ENCODE results near the gene TCOF1.

TCOF1 gene

GRCh38 chr5:150364004-150364403 lies 6.5 kb downstream of the TCOF1 start:
- TF ChIP-seq TOX (CRISPR knock-in tag; IDR thresholded peaks at IDR 0.05; ENCODE audit: borderline replicate concordance) (no peak), ZFP3 (CRISPR knock-in tag; IDR thresholded peaks at IDR 0.05) (no peak), ZNF565 (CRISPR knock-in tag; conservative IDR thresholded peaks at IDR 0.05; ENCODE audit: low read depth) (no peak), CSRNP3 (CRISPR knock-in tag; IDR thresholded peaks at IDR 0.05) (no peak), OSR1 (CRISPR knock-in tag; IDR thresholded peaks at IDR 0.05) (no peak), RARB (CRISPR knock-in tag; IDR thresholded peaks at IDR 0.05) (no peak), PPARA (CRISPR knock-in tag; IDR thresholded peaks at IDR 0.05; ENCODE audit: borderline replicate concordance) (no peak), SNAI2 (CRISPR knock-in tag; IDR thresholded peaks at IDR 0.05) (no peak), ZNF70 (CRISPR knock-in tag; IDR thresholded peaks at IDR 0.05) (no peak), ZC3H10 (CRISPR knock-in tag; IDR thresholded peaks at IDR 0.05) (no peak), PATZ1 (CRISPR knock-in tag; IDR thresholded peaks at IDR 0.05; ENCODE audit: borderline replicate concordance) (no peak), TSHZ2 (CRISPR knock-in tag; IDR thresholded peaks at IDR 0.05) (no peak), CREB5 (CRISPR knock-in tag; IDR thresholded peaks at IDR 0.05; ENCODE audit: low read depth) (no peak), ESRRG (CRISPR knock-in tag; IDR thresholded peaks at IDR 0.05) (no peak), CSDC2 (CRISPR knock-in tag; IDR thresholded peaks at IDR 0.05) (no peak), ARNTL (CRISPR knock-in tag; IDR thresholded peaks at IDR 0.05; ENCODE audit: borderline replicate concordance, low read depth) (no peak), POU6F1 (CRISPR knock-in tag; IDR thresholded peaks at IDR 0.05; ENCODE audit: borderline replicate concordance, low read depth) (no peak), GLIS3 (CRISPR knock-in tag; IDR thresholded peaks at IDR 0.05) (no peak)

GRCh38 chr5:150368526-150368925 lies 11.0 kb downstream of the TCOF1 start:
- no peak for ATAC-seq
- TF ChIP-seq ZNF565 (CRISPR knock-in tag; conservative IDR thresholded peaks at IDR 0.05; ENCODE audit: low read depth) (no peak), ZFP30 (CRISPR knock-in tag; IDR thresholded peaks at IDR 0.05) (no peak)

More at GRCh38 chr5:150364004-150364403, 6.5 kb downstream of the TCOF1 start:
- no peak for ATAC-seq

GRCh38 chr5:150372639-150373038 lies 15.1 kb downstream of the TCOF1 start:
- ATAC-seq, result no peak
- TF ChIP-seq PPARA (CRISPR knock-in tag; IDR thresholded peaks at IDR 0.05; ENCODE audit: borderline replicate concordance) (no peak), ZFP3 (CRISPR knock-in tag; IDR thresholded peaks at IDR 0.05) (no peak), ZNF70 (CRISPR knock-in tag; IDR thresholded peaks at IDR 0.05) (no peak)

- TF ChIP-seq OSR1 (CRISPR knock-in tag; IDR thresholded peaks at IDR 0.05) (no peak), RARB (CRISPR knock-in tag; IDR thresholded peaks at IDR 0.05) (no peak), BACH2 (CRISPR knock-in tag; IDR thresholded peaks at IDR 0.05; ENCODE audit: borderline replicate concordance) (no peak), GLIS3 (CRISPR knock-in tag; IDR thresholded peaks at IDR 0.05) (no peak), POU6F1 (CRISPR knock-in tag; IDR thresholded peaks at IDR 0.05; ENCODE audit: borderline replicate concordance, low read depth) (no peak)
- ATAC-seq, result no peak
Observed at GRCh38 chr5:150374651-150375050, 17.2 kb downstream of the TCOF1 start.
